GM13976 (cell line): ENCODE measurements around the gene TBRG4.

Experiments
- DNase-seq: peaks from one replicate; pipeline ENCODE4 v3.0.0; 2012; ENCODE audit warnings: low spot score
- CTCF ChIP-seq: IDR thresholded peaks from 2 replicates; pipeline ENCODE4 v1.5.1; 2012; ENCODE audit warnings: borderline replicate concordance, mild to moderate bottlenecking; ENCODE audit not compliant: insufficient read depth; ENCODE audit errors: extremely low read depth, missing control alignments, control extremely low read depth
- in situ Hi-C: fragments of 300-500 bp; cut with MboI; formaldehyde crosslinking; loops from one replicate; pipeline ENCODE4 v1.12.0; 2022; ENCODE audit warnings: low sequenced_read_pairs, mixed read lengths, inconsistent platforms; ENCODE audit not compliant: unreplicated experiment

The TBRG4 gene

GRCh38 chr7:45081670-45081974 is 29.9 kb downstream of the TBRG4 start:
- TF ChIP-seq CTCF = no peak
- no peak for DNase-seq
- in situ Hi-C loops = no loop called here

GRCh38 chr7:45080958-45081669 is 30.4 kb downstream of the TBRG4 start:
- no peak for TF ChIP-seq CTCF
- peak; percentile 26 for DNase-seq
- in situ Hi-C loops = no loop called here

GRCh38 chr7:45080265-45080957 is 31.1 kb downstream of the TBRG4 start:
- no peak for TF ChIP-seq CTCF
- in situ Hi-C loops = no loop called here
- DNase-seq = peak; percentile 29

- in situ Hi-C loops = no loop called here
- no peak for DNase-seq
- TF ChIP-seq CTCF = no peak
These were observed 33.3 kb downstream of the TBRG4 start for GRCh38 chr7:45078125-45078681.

GRCh38 chr7:45077579-45077978 is 33.9 kb downstream of the TBRG4 start:
- TF ChIP-seq CTCF = no peak
- in situ Hi-C loops = no loop called here
- DNase-seq = no peak

- in situ Hi-C loops = no loop called here
- no peak for TF ChIP-seq CTCF
- no peak for DNase-seq
These were observed 34.6 kb downstream of the TBRG4 start for GRCh38 chr7:45076946-45077345.
